ENCODE results near the gene OTUD1.

- TF ChIP-seq, protein P1, sequence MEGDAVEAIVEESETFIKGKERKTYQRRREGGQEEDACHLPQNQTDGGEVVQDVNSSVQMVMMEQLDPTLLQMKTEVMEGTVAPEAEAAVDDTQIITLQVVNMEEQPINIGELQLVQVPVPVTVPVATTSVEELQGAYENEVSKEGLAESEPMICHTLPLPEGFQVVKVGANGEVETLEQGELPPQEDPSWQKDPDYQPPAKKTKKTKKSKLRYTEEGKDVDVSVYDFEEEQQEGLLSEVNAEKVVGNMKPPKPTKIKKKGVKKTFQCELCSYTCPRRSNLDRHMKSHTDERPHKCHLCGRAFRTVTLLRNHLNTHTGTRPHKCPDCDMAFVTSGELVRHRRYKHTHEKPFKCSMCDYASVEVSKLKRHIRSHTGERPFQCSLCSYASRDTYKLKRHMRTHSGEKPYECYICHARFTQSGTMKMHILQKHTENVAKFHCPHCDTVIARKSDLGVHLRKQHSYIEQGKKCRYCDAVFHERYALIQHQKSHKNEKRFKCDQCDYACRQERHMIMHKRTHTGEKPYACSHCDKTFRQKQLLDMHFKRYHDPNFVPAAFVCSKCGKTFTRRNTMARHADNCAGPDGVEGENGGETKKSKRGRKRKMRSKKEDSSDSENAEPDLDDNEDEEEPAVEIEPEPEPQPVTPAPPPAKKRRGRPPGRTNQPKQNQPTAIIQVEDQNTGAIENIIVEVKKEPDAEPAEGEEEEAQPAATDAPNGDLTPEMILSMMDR (IDR thresholded peaks at IDR 0.05) = no peak
- TF ChIP-seq POLR2A (IDR thresholded peaks at IDR 0.05) = no peak
Observed at GRCh38 chr10:23445591-23445990, 6.7 kb downstream of the OTUD1 start.
